Measurements from ENCODE around the gene DLG5. TPM values are rescaled to one million over a fixed set of nuclear protein-coding genes. Genes with fewer than 3 reads are reported as not detected.

The DLG5 gene
- polyA plus RNA-seq, 2 of the 4 experiments (the other 2 are of a cell fraction) = 17.0 to 30.9 TPM

DNA sequence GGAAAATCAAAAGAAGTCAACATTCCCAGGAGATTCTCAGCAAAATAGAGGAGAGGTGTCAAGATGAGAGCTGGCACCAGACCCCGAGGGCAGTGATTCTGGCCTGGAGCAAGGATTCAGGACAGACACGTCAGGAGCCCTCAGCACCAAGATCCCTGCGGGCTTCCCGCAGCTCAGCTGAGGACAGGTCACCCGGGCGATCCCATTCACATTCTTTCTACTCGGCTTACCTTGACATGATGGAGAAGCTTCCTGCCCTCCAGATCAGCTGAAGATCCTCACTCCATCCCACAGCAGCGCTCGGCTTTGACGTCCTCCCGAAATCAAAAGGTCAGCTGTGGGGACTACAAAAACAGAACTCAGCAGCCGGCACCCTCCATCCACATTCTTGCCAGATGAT, 139.1 kb downstream of the DLG5 start:
- CTCF ChIA-PET = no interaction called here
- H3K4me2 ChIP-seq = no peak overlapping the region
- DNase-seq (ENCODE audit: low read depth in 1 of 2, low spot score in 1 of 2) (no peak), FAIRE-seq (no peak), ATAC-seq (no peak)
- H3K27ac ChIP-seq = no peak overlapping the region
- POLR2A ChIA-PET = no interaction called here
- H3K4me1 ChIP-seq = no peaks in the 10 kb centered on the region
- H3K9me3 ChIP-seq = no peaks in the 10 kb centered on the region
- H3K4me3 ChIP-seq = no peak overlapping the region
- WGBS (ENCODE audit: missing lambda C conversion rate) = 91% methylated on average over 12 of the region's 12 CpGs
- TF ChIP-seq MYC (IDR thresholded peaks at IDR 0.05; ENCODE audit: borderline replicate concordance, low read length) (no peak), FOSB (CRISPR knock-in tag; IDR thresholded peaks at IDR 0.05) (no peak), ZSCAN20 (CRISPR knock-in tag; IDR thresholded peaks at IDR 0.05) (no peak), CBX2 (IDR thresholded peaks at IDR 0.05; ENCODE audit: borderline replicate concordance, low read depth) (no peak), JUN (IDR thresholded peaks at IDR 0.05) (no peak), RCOR1 (IDR thresholded peaks at IDR 0.05; ENCODE audit: low read depth, low read length) (no peak), TP53 (CRISPR knock-in tag; IDR thresholded peaks at IDR 0.05) (no peak), EP300 (IDR thresholded peaks at IDR 0.05) (no peak), PHF8 (IDR thresholded peaks at IDR 0.05; ENCODE audit: borderline replicate concordance, low read depth) (no peak), NFE2L2 (conservative IDR thresholded peaks at IDR 0.05; ENCODE audit: low read length) (no peak), SMC3 (IDR thresholded peaks at IDR 0.05) (no peak)
- TF ChIP-seq, protein P1, sequence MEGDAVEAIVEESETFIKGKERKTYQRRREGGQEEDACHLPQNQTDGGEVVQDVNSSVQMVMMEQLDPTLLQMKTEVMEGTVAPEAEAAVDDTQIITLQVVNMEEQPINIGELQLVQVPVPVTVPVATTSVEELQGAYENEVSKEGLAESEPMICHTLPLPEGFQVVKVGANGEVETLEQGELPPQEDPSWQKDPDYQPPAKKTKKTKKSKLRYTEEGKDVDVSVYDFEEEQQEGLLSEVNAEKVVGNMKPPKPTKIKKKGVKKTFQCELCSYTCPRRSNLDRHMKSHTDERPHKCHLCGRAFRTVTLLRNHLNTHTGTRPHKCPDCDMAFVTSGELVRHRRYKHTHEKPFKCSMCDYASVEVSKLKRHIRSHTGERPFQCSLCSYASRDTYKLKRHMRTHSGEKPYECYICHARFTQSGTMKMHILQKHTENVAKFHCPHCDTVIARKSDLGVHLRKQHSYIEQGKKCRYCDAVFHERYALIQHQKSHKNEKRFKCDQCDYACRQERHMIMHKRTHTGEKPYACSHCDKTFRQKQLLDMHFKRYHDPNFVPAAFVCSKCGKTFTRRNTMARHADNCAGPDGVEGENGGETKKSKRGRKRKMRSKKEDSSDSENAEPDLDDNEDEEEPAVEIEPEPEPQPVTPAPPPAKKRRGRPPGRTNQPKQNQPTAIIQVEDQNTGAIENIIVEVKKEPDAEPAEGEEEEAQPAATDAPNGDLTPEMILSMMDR (IDR thresholded peaks at IDR 0.05) = no peak
- TF ChIP-seq, protein P2, sequence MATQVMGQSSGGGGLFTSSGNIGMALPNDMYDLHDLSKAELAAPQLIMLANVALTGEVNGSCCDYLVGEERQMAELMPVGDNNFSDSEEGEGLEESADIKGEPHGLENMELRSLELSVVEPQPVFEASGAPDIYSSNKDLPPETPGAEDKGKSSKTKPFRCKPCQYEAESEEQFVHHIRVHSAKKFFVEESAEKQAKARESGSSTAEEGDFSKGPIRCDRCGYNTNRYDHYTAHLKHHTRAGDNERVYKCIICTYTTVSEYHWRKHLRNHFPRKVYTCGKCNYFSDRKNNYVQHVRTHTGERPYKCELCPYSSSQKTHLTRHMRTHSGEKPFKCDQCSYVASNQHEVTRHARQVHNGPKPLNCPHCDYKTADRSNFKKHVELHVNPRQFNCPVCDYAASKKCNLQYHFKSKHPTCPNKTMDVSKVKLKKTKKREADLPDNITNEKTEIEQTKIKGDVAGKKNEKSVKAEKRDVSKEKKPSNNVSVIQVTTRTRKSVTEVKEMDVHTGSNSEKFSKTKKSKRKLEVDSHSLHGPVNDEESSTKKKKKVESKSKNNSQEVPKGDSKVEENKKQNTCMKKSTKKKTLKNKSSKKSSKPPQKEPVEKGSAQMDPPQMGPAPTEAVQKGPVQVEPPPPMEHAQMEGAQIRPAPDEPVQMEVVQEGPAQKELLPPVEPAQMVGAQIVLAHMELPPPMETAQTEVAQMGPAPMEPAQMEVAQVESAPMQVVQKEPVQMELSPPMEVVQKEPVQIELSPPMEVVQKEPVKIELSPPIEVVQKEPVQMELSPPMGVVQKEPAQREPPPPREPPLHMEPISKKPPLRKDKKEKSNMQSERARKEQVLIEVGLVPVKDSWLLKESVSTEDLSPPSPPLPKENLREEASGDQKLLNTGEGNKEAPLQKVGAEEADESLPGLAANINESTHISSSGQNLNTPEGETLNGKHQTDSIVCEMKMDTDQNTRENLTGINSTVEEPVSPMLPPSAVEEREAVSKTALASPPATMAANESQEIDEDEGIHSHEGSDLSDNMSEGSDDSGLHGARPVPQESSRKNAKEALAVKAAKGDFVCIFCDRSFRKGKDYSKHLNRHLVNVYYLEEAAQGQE (IDR thresholded peaks at IDR 0.05) = no peak

DNA sequence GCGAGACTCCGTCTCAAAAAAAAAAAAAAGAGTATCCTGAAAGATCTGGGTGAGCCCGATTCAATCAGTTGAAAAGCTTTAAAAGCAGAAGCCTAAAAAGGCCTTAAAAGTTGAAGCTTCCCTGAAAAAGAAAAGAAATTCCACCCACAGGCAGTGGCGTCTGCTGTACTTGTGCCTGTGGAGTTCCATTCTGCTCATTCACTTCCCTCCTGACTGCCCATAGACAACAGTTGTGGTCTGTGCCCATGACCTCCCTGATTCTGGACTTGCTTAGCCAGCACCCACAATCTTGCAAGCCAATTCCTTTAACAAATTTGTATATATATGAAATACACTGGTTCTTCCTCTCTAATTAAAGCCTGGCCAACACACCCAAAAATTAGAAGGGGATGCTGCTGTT, 141.7 kb downstream of the DLG5 start:
- POLR2A ChIA-PET = no interaction called here
- no peaks in the 10 kb centered on the region for H3K4me1 ChIP-seq
- WGBS (ENCODE audit: missing lambda C conversion rate) = 89% methylated on average over 4 of the region's 4 CpGs
- H3K4me3 ChIP-seq = no peak overlapping the region
- no peak overlapping the region for H3K27ac ChIP-seq
- no peak for TF ChIP-seq MAFK (IDR thresholded peaks at IDR 0.05; ENCODE audit: partially characterized antibody)
- TF ChIP-seq ZFP36 (IDR thresholded peaks at IDR 0.05; ENCODE audit: borderline replicate concordance, partially characterized antibody) = no peak
- TF ChIP-seq POLR2AphosphoS2 (conservative IDR thresholded peaks at IDR 0.05; ENCODE audit: low read length) = no peak
- CTCF ChIA-PET = no interaction called here
- H3K4me2 ChIP-seq = no peak overlapping the region
- DNase-seq (ENCODE audit: low read depth in 1 of 2, low spot score in 1 of 2) = no peak
- FAIRE-seq = no peak
- no peaks in the 10 kb centered on the region for H3K9me3 ChIP-seq
- no peak for ATAC-seq

DNA sequence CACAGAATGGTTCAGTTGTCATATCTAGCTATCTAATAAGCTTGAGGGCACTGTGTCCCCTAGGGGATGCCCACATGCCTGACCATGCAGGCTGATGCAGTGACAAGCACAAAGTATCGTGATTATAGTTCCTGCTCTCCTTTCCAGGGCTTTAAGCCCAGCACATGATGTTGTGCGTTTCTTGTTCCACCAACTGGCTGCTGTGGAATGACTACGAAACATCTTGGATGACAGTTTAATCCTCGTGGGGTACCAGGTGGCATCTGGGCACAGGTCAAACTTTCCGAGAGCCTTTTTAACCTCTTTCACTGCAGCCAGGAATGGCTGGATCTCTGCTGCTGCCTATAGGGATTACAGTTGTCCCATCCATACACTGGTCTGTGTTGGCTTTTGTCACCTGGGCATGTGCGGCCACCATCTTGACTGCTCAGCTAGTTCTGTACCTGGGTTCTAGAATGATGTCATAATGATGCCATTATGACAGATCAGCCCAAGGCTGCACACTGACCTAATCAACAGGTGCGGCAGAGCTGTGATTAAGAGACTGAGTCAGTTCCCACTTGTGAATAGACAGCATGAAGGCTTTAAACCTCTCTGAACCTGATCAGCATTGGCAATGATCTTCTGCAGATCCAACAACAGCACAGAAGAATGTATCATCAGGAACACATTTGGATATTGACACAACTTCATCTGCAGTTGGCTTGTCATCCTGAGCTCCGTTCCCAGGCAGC, 144.1 kb downstream of the DLG5 start:
- H3K4me3 ChIP-seq = no peak overlapping the region
- ChIA-PET POLR2A (no interaction called here), CTCF (no interaction called here)
- TF ChIP-seq EHMT2 (IDR thresholded peaks at IDR 0.05; ENCODE audit: low read depth) = no peak
- no peak for TF ChIP-seq ZFP36 (IDR thresholded peaks at IDR 0.05; ENCODE audit: borderline replicate concordance, partially characterized antibody)
- TF ChIP-seq SREBF2 (IDR thresholded peaks at IDR 0.05) = no peak
- TF ChIP-seq HOXB13 (CRISPR knock-in tag; IDR thresholded peaks at IDR 0.05; ENCODE audit: low read depth) = no peak
- TF ChIP-seq, protein P3, sequence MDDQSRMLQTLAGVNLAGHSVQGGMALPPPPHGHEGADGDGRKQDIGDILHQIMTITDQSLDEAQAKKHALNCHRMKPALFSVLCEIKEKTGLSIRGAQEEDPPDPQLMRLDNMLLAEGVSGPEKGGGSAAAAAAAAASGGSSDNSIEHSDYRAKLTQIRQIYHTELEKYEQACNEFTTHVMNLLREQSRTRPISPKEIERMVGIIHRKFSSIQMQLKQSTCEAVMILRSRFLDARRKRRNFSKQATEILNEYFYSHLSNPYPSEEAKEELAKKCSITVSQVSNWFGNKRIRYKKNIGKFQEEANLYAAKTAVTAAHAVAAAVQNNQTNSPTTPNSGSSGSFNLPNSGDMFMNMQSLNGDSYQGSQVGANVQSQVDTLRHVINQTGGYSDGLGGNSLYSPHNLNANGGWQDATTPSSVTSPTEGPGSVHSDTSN (IDR thresholded peaks at IDR 0.05) = no peak
- no peak for TF ChIP-seq BHLHE40 (IDR thresholded peaks at IDR 0.05; ENCODE audit: low read depth, low read length)
- no peak for TF ChIP-seq GATA3 (IDR thresholded peaks at IDR 0.05; ENCODE audit: borderline replicate concordance)
- TF ChIP-seq EHF (CRISPR knock-in tag; IDR thresholded peaks at IDR 0.05) = no peak
- TF ChIP-seq, protein P4, sequence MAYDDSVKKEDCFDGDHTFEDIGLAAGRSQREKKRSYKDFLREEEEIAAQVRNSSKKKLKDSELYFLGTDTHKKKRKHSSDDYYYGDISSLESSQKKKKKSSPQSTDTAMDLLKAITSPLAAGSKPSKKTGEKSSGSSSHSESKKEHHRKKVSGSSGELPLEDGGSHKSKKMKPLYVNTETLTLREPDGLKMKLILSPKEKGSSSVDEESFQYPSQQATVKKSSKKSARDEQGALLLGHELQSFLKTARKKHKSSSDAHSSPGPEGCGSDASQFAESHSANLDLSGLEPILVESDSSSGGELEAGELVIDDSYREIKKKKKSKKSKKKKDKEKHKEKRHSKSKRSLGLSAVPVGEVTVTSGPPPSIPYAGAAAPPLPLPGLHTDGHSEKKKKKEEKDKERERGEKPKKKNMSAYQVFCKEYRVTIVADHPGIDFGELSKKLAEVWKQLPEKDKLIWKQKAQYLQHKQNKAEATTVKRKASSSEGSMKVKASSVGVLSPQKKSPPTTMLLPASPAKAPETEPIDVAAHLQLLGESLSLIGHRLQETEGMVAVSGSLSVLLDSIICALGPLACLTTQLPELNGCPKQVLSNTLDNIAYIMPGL (CRISPR knock-in tag; IDR thresholded peaks at IDR 0.05; ENCODE audit: borderline replicate concordance) = no peak
- TF ChIP-seq RNF2 (IDR thresholded peaks at IDR 0.05; ENCODE audit: borderline replicate concordance, low read depth) = no peak
- ATAC-seq = no peak
- DNase-seq (ENCODE audit: low read depth in 1 of 2, low spot score in 1 of 2) = no peak
- no peak overlapping the region for H3K27ac ChIP-seq
- no peaks in the 10 kb centered on the region for H3K9me3 ChIP-seq
- WGBS (ENCODE audit: missing lambda C conversion rate) = 92% methylated on average over 8 of the region's 8 CpGs
- no peak for FAIRE-seq
- no peaks in the 10 kb centered on the region for H3K4me1 ChIP-seq
- H3K4me2 ChIP-seq = no peak overlapping the region

Measured in A549 (cell line).